ENCODE measurements around the gene MAN1B1. TPM values are rescaled to one million over a fixed set of nuclear protein-coding genes. Genes with fewer than 3 reads are reported as not detected.

Gene MAN1B1
- total and polyA plus RNA-seq, 2 of the 8 experiments (the other 6 are each of a cell fraction or from before 2014, with no cell fraction given): 33.7 to 36.3 TPM

GRCh38 chr9:137123468-137123837, 36.7 kb downstream of the MAN1B1 start:
- Histone ChIP-seq H3K27ac (ENCODE audit: low read depth, low read length) (no peak overlapping the region), H2AK5ac (ENCODE audit: low read depth, low read length) (no peak overlapping the region), H4K91ac (replicated peaks; ENCODE audit: insufficient read length, low read length) (no peak overlapping the region), H3K4me1 (replicated peaks in 1 of 4; ENCODE audit: control insufficient read depth in 3 of 4, insufficient read depth in 4 of 4, low read length in 3 of 4) (peaks cover 0 to 3% (median 3%) of the 10 kb centered on the region in 4 experiments; a peak in 4 of 7 replicates), H4K20me1 (replicated peaks in 1 of 2; ENCODE audit: control insufficient read depth in 1 of 2, insufficient read depth in 2 of 2, low read length in 2 of 2) (no peaks in the 10 kb centered on the region), H2BK12ac (ENCODE audit: low read depth, low read length) (no peak overlapping the region), H3K9me3 (ENCODE audit: insufficient read depth in 2 of 2, low read depth in 1 of 2, low read length in 1 of 2) (no peaks in the 10 kb centered on the region), H2BK120ac (replicated peaks; ENCODE audit: low read depth, low read length) (no peak overlapping the region), H3K14ac (ENCODE audit: insufficient read length) (no peak overlapping the region), H4K8ac (ENCODE audit: extremely low read depth, insufficient read depth, low read length) (no peak overlapping the region), H3K79me2 (ENCODE audit: control insufficient read depth in 1 of 2, insufficient read depth in 2 of 2, low read length in 2 of 2) (peaks cover 0 to 5% of the 10 kb centered on the region in 2 experiments; a peak in 1 of 4 replicates), H2BK15ac (ENCODE audit: low read length) (no peak overlapping the region), H3K23me2 (ENCODE audit: low read depth, low read length) (no peaks in the 10 kb centered on the region), H2BK5ac (ENCODE audit: low read depth, low read length) (no peak overlapping the region), H3K4me3 (ENCODE audit: extremely low read depth in 1 of 4, insufficient read depth in 2 of 4, low read depth in 3 of 4, low read length in 4 of 4) (no peak overlapping the region), H3K36me3 (ENCODE audit: control insufficient read depth in 2 of 4, insufficient read depth in 4 of 4, low read length in 3 of 4) (no peaks in the 10 kb centered on the region), H3K9ac (replicated peaks in 1 of 4; ENCODE audit: extremely low read depth in 1 of 4, low read depth in 3 of 4, low read length in 3 of 4) (no peak overlapping the region), H3K23ac (ENCODE audit: insufficient read length) (no peak overlapping the region), H3K56ac (replicated peaks; ENCODE audit: insufficient read length, low read depth, low read length) (no peak overlapping the region), H3K27me3 (replicated peaks in 1 of 4; ENCODE audit: control insufficient read depth in 3 of 4, extremely low read depth in 1 of 4, insufficient read depth in 3 of 4, low read length in 3 of 4) (0 out of 7 replicates have a peak, but pooled peaks cover 0 to under 1% (median 0%) of the 10 kb centered on the region in 4 experiments), H3K79me1 (ENCODE audit: low read depth, low read length) (peaks cover 2% of the 10 kb centered on the region; the same call in 1 of the 2 replicates), H3K18ac (ENCODE audit: extremely low read depth, low read length) (no peak overlapping the region), H4K5ac (ENCODE audit: insufficient read length, low read depth, low read length) (no peak overlapping the region), H2AFZ (ENCODE audit: low read length) (no peak overlapping the region), H3K4me2 (ENCODE audit: insufficient read depth in 1 of 2, low read depth in 2 of 2, low read length in 2 of 2) (no peak overlapping the region), H3K4ac (replicated peaks; ENCODE audit: insufficient read length, low read depth, low read length) (no peak overlapping the region), H2BK20ac (ENCODE audit: low read length) (no peak overlapping the region)
- FAIRE-seq: no peak
- POLR2A ChIA-PET (ENCODE audit: partially characterized antibody): interaction anchor here (1.8 kb wide), 1 partner anchor 119 kb away, joined by 3 read pairs; no protein-coding TSS in a partner anchor
- WGBS, 2 experiments (ENCODE audit: extremely low coverage in 1 of 2, insufficient coverage in 1 of 2, insufficient read length in 1 of 2, insufficient replicate concordance in 2 of 2, low coverage in 1 of 2, low lambda C conversion rate in 2 of 2, missing lambda C conversion rate in 1 of 2): 78% methylated on average over 4 of the region's 5 CpGs; no CpG with 5 or more reads in 1 of the 2 experiments
- no peak for DNase-seq (ENCODE audit: low read depth in 1 of 2, low spot score in 2 of 2)
- TF ChIP-seq BACH1 (IDR thresholded peaks at IDR 0.05; ENCODE audit: low read length) (no peak), CBX8 (IDR thresholded peaks at IDR 0.05; ENCODE audit: borderline replicate concordance, low read depth, low read length) (no peak), ATF3 (IDR thresholded peaks at IDR 0.05; ENCODE audit: insufficient read depth, low read depth, low read length) (no peak), RXRA (IDR thresholded peaks at IDR 0.05; ENCODE audit: insufficient read depth, low read depth, low read length) (no peak), TAF7 (optimal IDR thresholded peaks at IDR 0.05; ENCODE audit: borderline replicate concordance, low read depth, low read length) (no peak), SP4 (IDR thresholded peaks at IDR 0.05; ENCODE audit: low read length) (no peak), BRCA1 (IDR thresholded peaks at IDR 0.05; ENCODE audit: low read depth, low read length) (no peak), TAF1 (IDR thresholded peaks at IDR 0.05; ENCODE audit: low read depth, low read length) (no peak), TEAD4 (IDR thresholded peaks at IDR 0.05; ENCODE audit: low read depth, low read length) (no peak)
- CTCF ChIA-PET (ENCODE audit: partially characterized antibody): interaction anchor here (1.0 to 2.9 kb wide), 3 partner anchors 13 to 112 kb away, joined by 3 to 11 read pairs (median 4); partner anchors contain the start of genes CYSRT1 and RNF224
